ENCODE data around the gene USP4. TPM values are rescaled to one million over a fixed set of nuclear protein-coding genes. Genes with fewer than 3 reads are reported as not detected.
A peak's percentile ranks its signal among the peaks of the same experiment; 100 is the strongest.

Gene USP4
- total and polyA plus RNA-seq, 2 experiments from 2014 or later = 16.9 to 20.3 TPM

DNA sequence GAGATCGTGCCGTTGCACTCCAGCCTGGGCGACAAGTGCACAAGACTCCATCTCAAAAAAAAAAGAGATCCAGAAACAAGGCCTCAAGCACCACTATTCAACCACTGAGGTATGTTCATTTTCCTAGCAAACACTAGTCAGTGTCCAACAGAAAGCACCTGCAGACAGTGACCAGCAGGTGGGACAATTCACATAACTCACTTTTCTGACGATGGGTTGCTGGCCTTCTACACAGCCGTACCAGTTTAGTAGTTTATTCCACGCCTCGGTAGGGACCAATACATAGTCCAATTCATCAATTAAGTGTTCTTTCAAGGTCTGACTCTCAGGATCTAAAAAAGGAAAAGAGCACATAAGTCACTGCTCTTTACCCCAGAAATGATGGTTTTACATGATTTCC lies 12.4 kb downstream of the USP4 start:
- Histone ChIP-seq H3K9me2 (ENCODE audit: insufficient read depth) (no peaks in the 10 kb centered on the region), H3K4me2 (no peak overlapping the region), H3K36me3 (ENCODE audit: insufficient read depth) (peaks cover 7% of the 10 kb centered on the region), H3K27me3 (ENCODE audit: insufficient read depth) (no peaks in the 10 kb centered on the region), H4K20me1 (replicated peaks; ENCODE audit: insufficient read depth) (no peaks in the 10 kb centered on the region; the same call in 1 of the 2 replicates), H3K4me1 (ENCODE audit: insufficient read depth) (no peaks in the 10 kb centered on the region), H3K27ac (ENCODE audit: low read depth) (no peak overlapping the region), H3K4me3 (no peak overlapping the region), H3K79me2 (replicated peaks; ENCODE audit: insufficient read depth) (no peaks in the 10 kb centered on the region), H3F3A (replicated peaks; ENCODE audit: low read depth) (no peaks in the 10 kb centered on the region), H2AFZ (no peak overlapping the region)
- no peak overlapping the region for H3K27ac Mint-ChIP-seq
- H3K4me3 Mint-ChIP-seq = no peak overlapping the region
- H3K9me3 Mint-ChIP-seq = no peaks in the 10 kb centered on the region
- no peaks in the 10 kb centered on the region for H3K4me1 Mint-ChIP-seq
- ATAC-seq = peak; percentile 26; the same call in 2 of the 3 replicates
- peak; percentile 52 for DNase-seq (ENCODE audit: low spot score)
- peaks cover 2% of the 10 kb centered on the region for H3K27me3 Mint-ChIP-seq (ENCODE audit: insufficient read depth, low read depth, poor library complexity)
- TF ChIP-seq EZH2phosphoT487 (IDR thresholded peaks at IDR 0.05; ENCODE audit: unreplicated experiment) (no peak), JUNB (IDR thresholded peaks at IDR 0.05; ENCODE audit: unreplicated experiment) (no peak), POLR2AphosphoS5 (IDR thresholded peaks at IDR 0.05; ENCODE audit: low read depth) (no peak), ZNF114 (CRISPR knock-in tag; IDR thresholded peaks at IDR 0.05) (no peak), EZH2 (IDR thresholded peaks at IDR 0.05; ENCODE audit: low read depth, unreplicated experiment) (no peak)
- TF ChIP-seq, protein P1, sequence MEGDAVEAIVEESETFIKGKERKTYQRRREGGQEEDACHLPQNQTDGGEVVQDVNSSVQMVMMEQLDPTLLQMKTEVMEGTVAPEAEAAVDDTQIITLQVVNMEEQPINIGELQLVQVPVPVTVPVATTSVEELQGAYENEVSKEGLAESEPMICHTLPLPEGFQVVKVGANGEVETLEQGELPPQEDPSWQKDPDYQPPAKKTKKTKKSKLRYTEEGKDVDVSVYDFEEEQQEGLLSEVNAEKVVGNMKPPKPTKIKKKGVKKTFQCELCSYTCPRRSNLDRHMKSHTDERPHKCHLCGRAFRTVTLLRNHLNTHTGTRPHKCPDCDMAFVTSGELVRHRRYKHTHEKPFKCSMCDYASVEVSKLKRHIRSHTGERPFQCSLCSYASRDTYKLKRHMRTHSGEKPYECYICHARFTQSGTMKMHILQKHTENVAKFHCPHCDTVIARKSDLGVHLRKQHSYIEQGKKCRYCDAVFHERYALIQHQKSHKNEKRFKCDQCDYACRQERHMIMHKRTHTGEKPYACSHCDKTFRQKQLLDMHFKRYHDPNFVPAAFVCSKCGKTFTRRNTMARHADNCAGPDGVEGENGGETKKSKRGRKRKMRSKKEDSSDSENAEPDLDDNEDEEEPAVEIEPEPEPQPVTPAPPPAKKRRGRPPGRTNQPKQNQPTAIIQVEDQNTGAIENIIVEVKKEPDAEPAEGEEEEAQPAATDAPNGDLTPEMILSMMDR (conservative IDR thresholded peaks at IDR 0.05; ENCODE audit: low read depth in 2 of 2) = peak; percentile 35 to 44
- TF ChIP-seq, protein P2, sequence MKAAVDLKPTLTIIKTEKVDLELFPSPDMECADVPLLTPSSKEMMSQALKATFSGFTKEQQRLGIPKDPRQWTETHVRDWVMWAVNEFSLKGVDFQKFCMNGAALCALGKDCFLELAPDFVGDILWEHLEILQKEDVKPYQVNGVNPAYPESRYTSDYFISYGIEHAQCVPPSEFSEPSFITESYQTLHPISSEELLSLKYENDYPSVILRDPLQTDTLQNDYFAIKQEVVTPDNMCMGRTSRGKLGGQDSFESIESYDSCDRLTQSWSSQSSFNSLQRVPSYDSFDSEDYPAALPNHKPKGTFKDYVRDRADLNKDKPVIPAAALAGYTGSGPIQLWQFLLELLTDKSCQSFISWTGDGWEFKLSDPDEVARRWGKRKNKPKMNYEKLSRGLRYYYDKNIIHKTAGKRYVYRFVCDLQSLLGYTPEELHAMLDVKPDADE (IDR thresholded peaks at IDR 0.05) = no peak
- TF ChIP-seq, protein P3, sequence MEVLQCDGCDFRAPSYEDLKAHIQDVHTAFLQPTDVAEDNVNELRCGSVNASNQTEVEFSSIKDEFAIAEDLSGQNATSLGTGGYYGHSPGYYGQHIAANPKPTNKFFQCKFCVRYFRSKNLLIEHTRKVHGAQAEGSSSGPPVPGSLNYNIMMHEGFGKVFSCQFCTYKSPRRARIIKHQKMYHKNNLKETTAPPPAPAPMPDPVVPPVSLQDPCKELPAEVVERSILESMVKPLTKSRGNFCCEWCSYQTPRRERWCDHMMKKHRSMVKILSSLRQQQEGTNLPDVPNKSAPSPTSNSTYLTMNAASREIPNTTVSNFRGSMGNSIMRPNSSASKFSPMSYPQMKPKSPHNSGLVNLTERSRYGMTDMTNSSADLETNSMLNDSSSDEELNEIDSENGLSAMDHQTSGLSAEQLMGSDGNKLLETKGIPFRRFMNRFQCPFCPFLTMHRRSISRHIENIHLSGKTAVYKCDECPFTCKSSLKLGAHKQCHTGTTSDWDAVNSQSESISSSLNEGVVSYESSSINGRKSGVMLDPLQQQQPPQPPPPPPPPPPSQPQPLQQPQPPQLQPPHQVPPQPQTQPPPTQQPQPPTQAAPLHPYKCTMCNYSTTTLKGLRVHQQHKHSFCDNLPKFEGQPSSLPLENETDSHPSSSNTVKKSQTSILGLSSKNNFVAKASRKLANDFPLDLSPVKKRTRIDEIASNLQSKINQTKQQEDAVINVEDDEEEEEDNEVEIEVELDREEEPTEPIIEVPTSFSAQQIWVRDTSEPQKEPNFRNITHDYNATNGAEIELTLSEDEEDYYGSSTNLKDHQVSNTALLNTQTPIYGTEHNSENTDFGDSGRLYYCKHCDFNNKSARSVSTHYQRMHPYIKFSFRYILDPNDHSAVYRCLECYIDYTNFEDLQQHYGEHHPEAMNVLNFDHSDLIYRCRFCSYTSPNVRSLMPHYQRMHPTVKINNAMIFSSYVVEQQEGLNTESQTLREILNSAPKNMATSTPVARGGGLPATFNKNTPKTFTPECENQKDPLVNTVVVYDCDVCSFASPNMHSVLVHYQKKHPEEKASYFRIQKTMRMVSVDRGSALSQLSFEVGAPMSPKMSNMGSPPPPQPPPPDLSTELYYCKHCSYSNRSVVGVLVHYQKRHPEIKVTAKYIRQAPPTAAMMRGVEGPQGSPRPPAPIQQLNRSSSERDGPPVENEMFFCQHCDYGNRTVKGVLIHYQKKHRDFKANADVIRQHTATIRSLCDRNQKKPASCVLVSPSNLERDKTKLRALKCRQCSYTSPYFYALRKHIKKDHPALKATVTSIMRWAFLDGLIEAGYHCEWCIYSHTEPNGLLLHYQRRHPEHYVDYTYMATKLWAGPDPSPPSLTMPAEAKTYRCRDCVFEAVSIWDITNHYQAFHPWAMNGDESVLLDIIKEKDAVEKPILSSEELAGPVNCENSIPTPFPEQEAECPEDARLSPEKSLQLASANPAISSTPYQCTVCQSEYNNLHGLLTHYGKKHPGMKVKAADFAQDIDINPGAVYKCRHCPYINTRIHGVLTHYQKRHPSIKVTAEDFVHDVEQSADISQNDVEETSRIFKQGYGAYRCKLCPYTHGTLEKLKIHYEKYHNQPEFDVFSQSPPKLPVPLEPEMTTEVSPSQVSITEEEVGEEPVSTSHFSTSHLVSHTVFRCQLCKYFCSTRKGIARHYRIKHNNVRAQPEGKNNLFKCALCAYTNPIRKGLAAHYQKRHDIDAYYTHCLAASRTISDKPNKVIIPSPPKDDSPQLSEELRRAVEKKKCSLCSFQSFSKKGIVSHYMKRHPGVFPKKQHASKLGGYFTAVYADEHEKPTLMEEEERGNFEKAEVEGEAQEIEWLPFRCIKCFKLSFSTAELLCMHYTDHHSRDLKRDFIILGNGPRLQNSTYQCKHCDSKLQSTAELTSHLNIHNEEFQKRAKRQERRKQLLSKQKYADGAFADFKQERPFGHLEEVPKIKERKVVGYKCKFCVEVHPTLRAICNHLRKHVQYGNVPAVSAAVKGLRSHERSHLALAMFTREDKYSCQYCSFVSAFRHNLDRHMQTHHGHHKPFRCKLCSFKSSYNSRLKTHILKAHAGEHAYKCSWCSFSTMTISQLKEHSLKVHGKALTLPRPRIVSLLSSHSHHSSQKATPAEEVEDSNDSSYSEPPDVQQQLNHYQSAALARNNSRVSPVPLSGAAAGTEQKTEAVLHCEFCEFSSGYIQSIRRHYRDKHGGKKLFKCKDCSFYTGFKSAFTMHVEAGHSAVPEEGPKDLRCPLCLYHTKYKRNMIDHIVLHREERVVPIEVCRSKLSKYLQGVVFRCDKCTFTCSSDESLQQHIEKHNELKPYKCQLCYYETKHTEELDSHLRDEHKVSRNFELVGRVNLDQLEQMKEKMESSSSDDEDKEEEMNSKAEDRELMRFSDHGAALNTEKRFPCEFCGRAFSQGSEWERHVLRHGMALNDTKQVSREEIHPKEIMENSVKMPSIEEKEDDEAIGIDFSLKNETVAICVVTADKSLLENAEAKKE (CRISPR knock-in tag; IDR thresholded peaks at IDR 0.05) = no peak
- H3K36me3 Mint-ChIP-seq (ENCODE audit: low read depth) = peaks cover 68% of the 10 kb centered on the region

Data from GM23338 (cell line).